ENCODE data around the gene POLRMT. TPM values are rescaled to one million over a fixed set of nuclear protein-coding genes. Genes with fewer than 3 reads are reported as not detected.
"Not testable (repeated sequence)": the region's sequence is repeated elsewhere in the genome, so short reads cannot be mapped to it uniquely, and the experiment has no call there.

The POLRMT gene
- total RNA-seq, 1 experiment from 2014 or later: 104 TPM

DNA sequence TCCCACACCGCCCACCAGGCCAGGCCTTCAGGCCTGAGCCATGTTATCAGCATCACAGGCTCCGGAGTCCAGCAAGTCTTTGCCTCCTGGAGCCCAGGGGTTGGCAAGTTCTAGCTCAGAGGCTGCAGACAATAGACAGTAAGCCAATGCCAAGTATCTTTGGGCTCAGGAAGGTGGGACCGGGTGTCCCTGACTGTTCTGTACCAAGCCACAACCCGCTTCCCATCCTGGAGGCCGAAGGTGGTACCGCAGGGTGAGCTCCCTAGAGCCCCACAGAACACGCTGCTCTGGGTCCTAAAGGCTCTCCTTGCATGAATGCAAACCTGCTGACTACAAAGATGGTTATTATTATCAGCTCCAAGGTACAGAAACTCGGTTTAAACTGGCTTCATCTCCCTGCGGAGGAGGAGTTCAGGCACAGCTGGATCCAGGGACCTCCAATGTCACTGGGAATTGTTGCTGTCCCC is 37.3 kb upstream of the POLRMT start:
- TF ChIP-seq CTCF (conservative IDR thresholded peaks at IDR 0.05): peak; percentile 56
- no peak overlapping the region for H4K5ac ChIP-seq (ENCODE audit: insufficient read length, low read depth, low read length)
- no CpG with 5 or more reads among the region's 9 CpGs for WGBS (ENCODE audit: extremely low coverage, insufficient read length, low lambda C conversion rate)
- H3K4me1 ChIP-seq (ENCODE audit: insufficient read depth, low read length): no peaks in the 10 kb centered on the region
- Mint-ChIP-seq H3K27ac (no peak overlapping the region), H3K4me3 (no peak overlapping the region), H3K9me3 (peaks cover 10 to 12% of the 10 kb centered on the region in 2 experiments), H3K27me3 (ENCODE audit: low read depth) (peaks cover 52% of the 10 kb centered on the region), H3K4me1 (peaks cover 0 to 4% of the 10 kb centered on the region in 2 experiments; a peak in 2 of 4 replicates), H3K36me3 (ENCODE audit: insufficient read depth in 1 of 3, low read depth in 3 of 3) (no peaks in the 10 kb centered on the region)
- no peak overlapping the region for H2BK5ac ChIP-seq (ENCODE audit: insufficient read length, low read length)
- H3K79me1 ChIP-seq (ENCODE audit: insufficient read depth, low read depth, low read length, poor library complexity, severe bottlenecking): no peaks in the 10 kb centered on the region
- H2BK12ac ChIP-seq (ENCODE audit: insufficient read length, low read depth, low read length): no peak overlapping the region
- H3K27me3 ChIP-seq (ENCODE audit: insufficient read depth, low read length): no peaks in the 10 kb centered on the region
- no peak overlapping the region for H3K4me2 ChIP-seq (ENCODE audit: insufficient read depth, insufficient read length, low read length)
- no peak overlapping the region for H2AFZ ChIP-seq (ENCODE audit: low read length)
- no peaks in the 10 kb centered on the region for H3K23me2 ChIP-seq (ENCODE audit: insufficient read length, low read depth, low read length, poor library complexity, severe bottlenecking)
- no peak overlapping the region for H3K27ac ChIP-seq (ENCODE audit: insufficient read length, low read depth, low read length)
- no peak overlapping the region for H3K23ac ChIP-seq (ENCODE audit: insufficient read length, low read depth, low read length)
- H2BK20ac ChIP-seq (ENCODE audit: low read depth, low read length, poor library complexity, severe bottlenecking): no peak overlapping the region
- H3K18ac ChIP-seq (ENCODE audit: insufficient read length, low read depth, low read length): no peak overlapping the region
- no peak overlapping the region for H3K56ac ChIP-seq (ENCODE audit: insufficient read length, low read depth, low read length)
- H2AK5ac ChIP-seq (ENCODE audit: insufficient read length, low read length): no peak overlapping the region
- no peak overlapping the region for H3K4ac ChIP-seq (ENCODE audit: low read depth, low read length)
- peak; percentile 63 for DNase-seq
- H3T11ph ChIP-seq (ENCODE audit: low read length): no peak overlapping the region
- no peaks in the 10 kb centered on the region for H3K79me2 ChIP-seq (ENCODE audit: insufficient read depth, low read length)
- no peaks in the 10 kb centered on the region for H3K9me3 ChIP-seq (ENCODE audit: control insufficient read depth, low read depth, low read length)
- no peak overlapping the region for H3K9ac ChIP-seq (ENCODE audit: extremely low read depth, insufficient read length, low read length)
- no peak overlapping the region for H2BK15ac ChIP-seq (ENCODE audit: low read depth, low read length)
- H2BK120ac ChIP-seq (ENCODE audit: low read depth, low read length, poor library complexity, severe bottlenecking): no peak overlapping the region
- H4K91ac ChIP-seq (ENCODE audit: insufficient read length, low read depth, low read length): no peak overlapping the region
- H4K20me1 ChIP-seq (ENCODE audit: control insufficient read depth, insufficient read depth, insufficient read length): no peaks in the 10 kb centered on the region
- no peak overlapping the region for H3K14ac ChIP-seq (ENCODE audit: insufficient read depth, low read length)
- no peak overlapping the region for H4K8ac ChIP-seq (replicated peaks; ENCODE audit: insufficient read length, low read depth, low read length)

- H2AK5ac ChIP-seq (ENCODE audit: insufficient read length, low read length); H2BK5ac ChIP-seq (ENCODE audit: insufficient read length, low read length); H3K79me2 ChIP-seq (ENCODE audit: insufficient read depth, low read length); H3K27ac Mint-ChIP-seq; H2BK20ac ChIP-seq (ENCODE audit: low read depth, low read length, poor library complexity, severe bottlenecking); H3K27ac ChIP-seq (ENCODE audit: insufficient read length, low read depth, low read length); H2BK12ac ChIP-seq (ENCODE audit: insufficient read length, low read depth, low read length); H4K8ac ChIP-seq (replicated peaks; ENCODE audit: insufficient read length, low read depth, low read length); H3K4me1 Mint-ChIP-seq; H2BK15ac ChIP-seq (ENCODE audit: low read depth, low read length); H3K36me3 Mint-ChIP-seq (ENCODE audit: insufficient read depth in 1 of 3, low read depth in 3 of 3); H3K4me1 ChIP-seq (ENCODE audit: insufficient read depth, low read length); H4K5ac ChIP-seq (ENCODE audit: insufficient read length, low read depth, low read length); H3K79me1 ChIP-seq (ENCODE audit: insufficient read depth, low read depth, low read length, poor library complexity, severe bottlenecking); H3K9ac ChIP-seq (ENCODE audit: extremely low read depth, insufficient read length, low read length); H3K56ac ChIP-seq (ENCODE audit: insufficient read length, low read depth, low read length); H3K4me2 ChIP-seq (ENCODE audit: insufficient read depth, insufficient read length, low read length); H3K27me3 ChIP-seq (ENCODE audit: insufficient read depth, low read length); H3K14ac ChIP-seq (ENCODE audit: insufficient read depth, low read length); H4K20me1 ChIP-seq (ENCODE audit: control insufficient read depth, insufficient read depth, insufficient read length); H3K9me3 ChIP-seq (ENCODE audit: control insufficient read depth, low read depth, low read length); H3K18ac ChIP-seq (ENCODE audit: insufficient read length, low read depth, low read length); H4K91ac ChIP-seq (ENCODE audit: insufficient read length, low read depth, low read length); H3K4me3 Mint-ChIP-seq; H2AFZ ChIP-seq (ENCODE audit: low read length); H2BK120ac ChIP-seq (ENCODE audit: low read depth, low read length, poor library complexity, severe bottlenecking); H3K4ac ChIP-seq (ENCODE audit: low read depth, low read length); H3K23me2 ChIP-seq (ENCODE audit: insufficient read length, low read depth, low read length, poor library complexity, severe bottlenecking); H3T11ph ChIP-seq (ENCODE audit: low read length); H3K23ac ChIP-seq (ENCODE audit: insufficient read length, low read depth, low read length); DNase-seq: not testable (repeated sequence)
- WGBS (ENCODE audit: extremely low coverage, insufficient read length, low lambda C conversion rate): no CpG with 5 or more reads among the region's 12 CpGs
- peaks cover 10 to 14% of the 10 kb centered on the region in 2 experiments for H3K9me3 Mint-ChIP-seq
- peaks cover 46% of the 10 kb centered on the region for H3K27me3 Mint-ChIP-seq (ENCODE audit: low read depth)
These were observed 35.5 kb upstream of the POLRMT start for GRCh38 chr19:668675-669434.
